ENCODE results near the gene KIRREL1. TPM values are rescaled to one million over a fixed set of nuclear protein-coding genes. Genes with fewer than 3 reads are reported as not detected.

The KIRREL1 gene
- total RNA-seq, 1 donor from 2014 or later = 34.9 TPM

DNA sequence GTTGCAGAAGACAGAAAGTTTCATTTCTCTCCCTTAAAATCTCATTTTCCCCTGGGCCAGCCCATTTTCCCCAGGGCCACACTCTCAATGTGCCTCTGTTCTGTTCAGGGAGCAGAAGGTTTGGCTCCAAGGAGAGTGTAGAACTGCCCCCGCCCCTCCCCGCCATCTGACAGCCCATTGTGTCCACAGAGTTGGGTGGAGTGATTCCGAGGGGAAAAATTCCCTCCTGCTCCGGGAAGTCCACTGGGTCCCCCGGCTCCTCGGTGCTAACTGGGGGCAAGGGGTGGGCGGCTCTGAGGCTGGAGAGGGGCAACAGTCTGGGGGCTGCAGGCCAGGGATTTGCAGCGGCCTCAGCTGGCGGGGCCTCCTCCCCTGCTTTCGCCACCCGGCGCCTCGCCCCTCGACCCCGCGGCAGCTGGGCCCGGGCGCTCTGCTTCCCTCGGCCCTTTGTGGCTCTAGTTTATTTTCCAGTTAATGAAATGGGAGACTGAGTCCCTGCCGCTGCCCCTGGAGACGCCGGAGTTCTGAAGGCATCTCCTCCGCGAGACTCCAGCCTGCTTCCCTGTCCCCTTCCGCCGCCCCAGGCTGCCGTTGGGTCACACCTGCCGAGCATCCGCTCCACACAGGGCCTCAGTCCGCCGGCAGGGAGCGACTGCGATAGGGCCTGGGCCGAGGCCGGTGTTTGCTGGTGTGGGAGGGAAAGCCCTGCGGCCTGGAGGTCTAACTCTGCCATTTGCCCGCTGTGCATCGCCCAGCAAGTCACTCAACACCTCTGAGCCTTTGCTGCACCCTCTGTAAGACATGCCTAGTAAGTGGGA is 14.7 kb upstream of the KIRREL1 start:
- no peak for DNase-seq (ENCODE audit: extremely low spot score in 2 of 2)
- intact Hi-C loops (cut with DNase I) = no loop called here
- Histone ChIP-seq H3K36me3 (no peaks in the 10 kb centered on the region), H3K27ac (no peak overlapping the region), H3K4me1 (peaks cover 10% of the 10 kb centered on the region), H3K27me3 (no peaks in the 10 kb centered on the region), H3K4me3 (peak overlapping the region; percentile 12 to 33), H3K9me3 (no peaks in the 10 kb centered on the region)
- no peak for TF ChIP-seq CTCF (IDR thresholded peaks at IDR 0.05)
- TF ChIP-seq POLR2A (IDR thresholded peaks at IDR 0.05) = no peak
- TF ChIP-seq POLR2AphosphoS5 (IDR thresholded peaks at IDR 0.05; ENCODE audit: insufficient read depth in 1 of 2, low read depth in 1 of 2) = no peak

GRCh38 chr1:157982136-157982535 is 11.3 kb upstream of the KIRREL1 start:
- TF ChIP-seq POLR2AphosphoS5 (IDR thresholded peaks at IDR 0.05; ENCODE audit: insufficient read depth in 1 of 2, low read depth in 1 of 2) (no peak), POLR2A (IDR thresholded peaks at IDR 0.05) (no peak), CTCF (IDR thresholded peaks at IDR 0.05) (no peak)
- DNase-seq (ENCODE audit: extremely low spot score in 2 of 2) = no peak
- intact Hi-C loops (cut with DNase I) = no loop called here
- no peak overlapping the region for H3K27ac ChIP-seq
- H3K4me1 ChIP-seq = peaks cover 10% of the 10 kb centered on the region
- H3K4me3 ChIP-seq = no peak overlapping the region
- H3K9me3 ChIP-seq = no peaks in the 10 kb centered on the region
- no peaks in the 10 kb centered on the region for H3K36me3 ChIP-seq
- H3K27me3 ChIP-seq = no peaks in the 10 kb centered on the region

DNA sequence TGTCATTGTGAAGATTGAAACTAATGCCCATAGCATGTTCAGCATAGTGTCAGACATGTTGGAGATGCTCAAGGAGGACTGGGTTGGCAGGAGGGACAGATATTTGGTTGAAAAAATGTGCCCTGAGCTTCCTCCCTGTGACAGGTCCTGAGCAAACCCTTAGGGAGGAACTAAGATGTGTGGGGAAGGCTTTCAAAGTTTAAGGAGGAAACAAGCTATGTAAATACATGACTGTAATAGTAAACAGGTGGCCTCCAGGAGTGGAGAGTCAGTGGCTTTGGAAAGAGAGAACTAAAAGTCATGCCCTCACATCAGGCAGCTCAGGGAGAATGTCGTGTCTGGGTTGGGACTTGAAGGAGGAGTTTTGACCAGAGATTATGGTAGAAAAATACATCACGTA is 9.7 kb upstream of the KIRREL1 start:
- Histone ChIP-seq H3K36me3 (no peaks in the 10 kb centered on the region), H3K9me3 (no peaks in the 10 kb centered on the region), H3K4me3 (no peak overlapping the region), H3K4me1 (peaks cover 2% of the 10 kb centered on the region), H3K27me3 (no peaks in the 10 kb centered on the region), H3K27ac (no peak overlapping the region)
- TF ChIP-seq POLR2A (IDR thresholded peaks at IDR 0.05) (no peak), POLR2AphosphoS5 (IDR thresholded peaks at IDR 0.05; ENCODE audit: insufficient read depth in 1 of 2, low read depth in 1 of 2) (no peak), CTCF (IDR thresholded peaks at IDR 0.05) (no peak)
- intact Hi-C loops (cut with DNase I) = no loop called here
- DNase-seq (ENCODE audit: extremely low spot score in 2 of 2) = no peak

- no peaks in the 10 kb centered on the region for H3K9me3 ChIP-seq
- H3K36me3 ChIP-seq = no peaks in the 10 kb centered on the region
- intact Hi-C loops (cut with DNase I) = no loop called here
- no peak overlapping the region for H3K27ac ChIP-seq
- H3K4me3 ChIP-seq = no peak overlapping the region
- TF ChIP-seq POLR2AphosphoS5 (IDR thresholded peaks at IDR 0.05; ENCODE audit: insufficient read depth in 1 of 2, low read depth in 1 of 2) (no peak), CTCF (IDR thresholded peaks at IDR 0.05) (no peak), POLR2A (IDR thresholded peaks at IDR 0.05) (no peak)
- no peaks in the 10 kb centered on the region for H3K4me1 ChIP-seq
- no peaks in the 10 kb centered on the region for H3K27me3 ChIP-seq
- DNase-seq (ENCODE audit: extremely low spot score in 2 of 2) = no peak
These were observed 9.0 kb upstream of the KIRREL1 start for GRCh38 chr1:157984469-157984868.

- Histone ChIP-seq H3K9me3 (no peaks in the 10 kb centered on the region), H3K27me3 (no peaks in the 10 kb centered on the region), H3K27ac (no peak overlapping the region), H3K4me1 (no peaks in the 10 kb centered on the region), H3K36me3 (no peaks in the 10 kb centered on the region), H3K4me3 (no peak overlapping the region)
- intact Hi-C loops (cut with DNase I) = loop anchor here (5.0 kb wide), 1 partner anchor 112 kb away; no protein-coding TSS in a partner anchor
- DNase-seq (ENCODE audit: extremely low spot score in 2 of 2) = no peak
- TF ChIP-seq POLR2AphosphoS5 (IDR thresholded peaks at IDR 0.05; ENCODE audit: insufficient read depth in 1 of 2, low read depth in 1 of 2) (no peak), CTCF (IDR thresholded peaks at IDR 0.05) (no peak), POLR2A (IDR thresholded peaks at IDR 0.05) (no peak)
These were observed 8.0 kb upstream of the KIRREL1 start for GRCh38 chr1:157985473-157985872.
